Hepatocyte (in vitro differentiated cells): ENCODE results near the gene COQ10A. TPM values are rescaled to one million over a fixed set of nuclear protein-coding genes. Genes with fewer than 3 reads are reported as not detected.

Source experiments
- DNase-seq: peaks from one replicate; pipeline ENCODE4 v3.0.0-alpha.2; 2016; ENCODE audit warnings: low spot score
- H2AFZ ChIP-seq: fragments of 200-600 bp; sonication (generic); 2 replicates; pipeline ENCODE4 v1.6.0; 2016; ENCODE audit warnings: antibody characterized with exemption, mild to moderate bottlenecking
- H3K27ac ChIP-seq: fragments of 200-600 bp; sonication (generic); 2 replicates; pipeline ENCODE4 v1.5.1; 2016; ENCODE audit warnings: mild to moderate bottlenecking
- H3K27me3 ChIP-seq: fragments of 200-600 bp; sonication (generic); 2 replicates; pipeline ENCODE4 v1.6.1; 2016
- H3K36me3 ChIP-seq: fragments of 200-600 bp; sonication (generic); replicated peaks from 2 replicates; pipeline ENCODE4 v1.5.1; 2016; ENCODE audit warnings: low read depth; ENCODE audit not compliant: insufficient read depth
- H3K4me1 ChIP-seq: fragments of 200-600 bp; sonication (generic); 2 replicates; pipeline ENCODE4 v1.5.1; 2016; ENCODE audit warnings: mild to moderate bottlenecking, moderate library complexity; ENCODE audit not compliant: insufficient read depth
- H3K4me2 ChIP-seq: fragments of 200-600 bp; sonication (generic); 2 replicates; pipeline ENCODE4 v1.6.0; 2016
- H3K4me3 ChIP-seq: fragments of 200-600 bp; sonication (generic); 2 replicates; pipeline ENCODE4 v1.5.1; 2016; ENCODE audit warnings: mild to moderate bottlenecking
- H3K79me2 ChIP-seq: fragments of 200-600 bp; sonication (generic); 2 replicates; pipeline ENCODE4 v1.6.0; 2017; ENCODE audit warnings: mild to moderate bottlenecking
- H3K9me2 ChIP-seq: fragments of 200-600 bp; sonication (generic); replicated peaks from 2 replicates; pipeline ENCODE4 v1.6.0; 2017; ENCODE audit warnings: mild to moderate bottlenecking; ENCODE audit not compliant: insufficient read depth
- H3K9me3 ChIP-seq: fragments of 200-600 bp; sonication (generic); 2 replicates; pipeline ENCODE4 v1.5.1; 2016; ENCODE audit warnings: low read depth, mild to moderate bottlenecking
- H4K20me1 ChIP-seq: fragments of 200-600 bp; sonication (generic); 2 replicates; pipeline ENCODE4 v1.6.0; 2016; ENCODE audit warnings: mild to moderate bottlenecking; ENCODE audit not compliant: insufficient read depth, poor library complexity, severe bottlenecking
- CTCF ChIP-seq: fragments of 200-600 bp; sonication (generic); IDR thresholded peaks from 2 replicates; pipeline ENCODE4 v1.5.1; 2016; ENCODE audit warnings: antibody characterized with exemption, mild to moderate bottlenecking; ENCODE audit not compliant: poor library complexity
- EZH2 ChIP-seq: fragments of 200-600 bp; sonication (generic); IDR thresholded peaks from 2 replicates; pipeline ENCODE4 v1.6.1; 2016; ENCODE audit warnings: antibody characterized with exemption, mild to moderate bottlenecking, borderline replicate concordance
- EZH2phosphoT487 ChIP-seq: fragments of 200-600 bp; sonication (generic); IDR thresholded peaks from one replicate; pipeline ENCODE4 v1.6.1; 2018; ENCODE audit warnings: antibody characterized with exemption, mild to moderate bottlenecking, low read depth, moderate library complexity; ENCODE audit not compliant: unreplicated experiment, severe bottlenecking
- whole genome bisulfite sequencing: methylation state at CpG from one replicate; pipeline ENCODE4 v1.1.6; 2016; ENCODE audit warnings: low lambda C conversion rate; ENCODE audit errors: missing lambda C conversion rate; 5-methylcytosine and 5-hydroxymethylcytosine counted together
- polyA plus RNA-seq: library from polyadenylated mRNA; unstranded; fragments of >200 nt; fragmentation: Nextera tagmentation; extraction: Ambion mirVana; gene quantifications from 2 replicates; pipeline ENCODE4 v1.2.1, GENCODE V29; 2016
- total RNA-seq: library from RNA; depleted of rRNA; stranded (reverse); fragments of >200 nt; gene quantifications from 2 replicates; pipeline ENCODE4 v1.2.3, GENCODE V29; 2014

The COQ10A gene
- total and polyA plus RNA-seq, 2 experiments from 2014 or later = 8.2 to 10.7 TPM

- Histone ChIP-seq H3K79me2 (no peaks in the 10 kb centered on the region), H3K4me3 (no peak overlapping the region), H4K20me1 (no peaks in the 10 kb centered on the region), H3K4me2 (no peak overlapping the region), H3K9me3 (no peaks in the 10 kb centered on the region), H3K27ac (no peak overlapping the region), H3K36me3 (no peaks in the 10 kb centered on the region), H3K4me1 (no peaks in the 10 kb centered on the region), H3K9me2 (no peaks in the 10 kb centered on the region), H2AFZ (no peak overlapping the region), H3K27me3 (no peaks in the 10 kb centered on the region)
- DNase-seq = no peak
- 88% methylated on average over 3 of the region's 3 CpGs for WGBS
- TF ChIP-seq EZH2phosphoT487 = no peak
- no peak for TF ChIP-seq CTCF
- no peak for TF ChIP-seq EZH2
Measured at GRCh38 chr12:56243731-56244181, 23.0 kb upstream of the COQ10A start.

- Histone ChIP-seq H3K79me2 (no peaks in the 10 kb centered on the region), H2AFZ (no peak overlapping the region), H3K4me3 (no peak overlapping the region), H3K27me3 (no peaks in the 10 kb centered on the region), H3K27ac (no peak overlapping the region), H3K9me3 (no peaks in the 10 kb centered on the region), H3K36me3 (no peaks in the 10 kb centered on the region), H3K4me2 (no peak overlapping the region), H4K20me1 (no peaks in the 10 kb centered on the region), H3K9me2 (no peaks in the 10 kb centered on the region), H3K4me1 (no peaks in the 10 kb centered on the region)
- WGBS = 99% methylated on average over 14 of the region's 14 CpGs
- DNase-seq = no peak
- no peak for TF ChIP-seq EZH2
- TF ChIP-seq CTCF = no peak
- no peak for TF ChIP-seq EZH2phosphoT487
Measured at GRCh38 chr12:56244494-56244893, 22.2 kb upstream of the COQ10A start.

GRCh38 chr12:56247923-56248322 is 18.8 kb upstream of the COQ10A start:
- H3K4me1 ChIP-seq = no peaks in the 10 kb centered on the region
- H3K27me3 ChIP-seq = no peaks in the 10 kb centered on the region
- no peak overlapping the region for H3K4me3 ChIP-seq
- no peaks in the 10 kb centered on the region for H3K79me2 ChIP-seq
- no peaks in the 10 kb centered on the region for H4K20me1 ChIP-seq
- H3K36me3 ChIP-seq = no peaks in the 10 kb centered on the region
- 99% methylated on average over 16 of the region's 16 CpGs for WGBS
- no peaks in the 10 kb centered on the region for H3K9me3 ChIP-seq
- H3K9me2 ChIP-seq = no peaks in the 10 kb centered on the region
- no peak for TF ChIP-seq EZH2
- TF ChIP-seq EZH2phosphoT487 = no peak
- no peak for TF ChIP-seq CTCF
- H3K4me2 ChIP-seq = no peak overlapping the region
- DNase-seq = no peak
- no peak overlapping the region for H2AFZ ChIP-seq
- no peak overlapping the region for H3K27ac ChIP-seq

GRCh38 chr12:56248711-56249110 is 18.0 kb upstream of the COQ10A start:
- peaks cover under 1% of the 10 kb centered on the region for H3K79me2 ChIP-seq
- no peaks in the 10 kb centered on the region for H3K36me3 ChIP-seq
- no peak overlapping the region for H3K27ac ChIP-seq
- no peaks in the 10 kb centered on the region for H3K4me1 ChIP-seq
- no peaks in the 10 kb centered on the region for H3K27me3 ChIP-seq
- H3K4me3 ChIP-seq = no peak overlapping the region
- H3K9me3 ChIP-seq = no peaks in the 10 kb centered on the region
- H4K20me1 ChIP-seq = no peaks in the 10 kb centered on the region
- H3K4me2 ChIP-seq = no peak overlapping the region
- WGBS = 97% methylated on average over 7 of the region's 8 CpGs
- no peak overlapping the region for H2AFZ ChIP-seq
- no peak for DNase-seq
- TF ChIP-seq EZH2phosphoT487 (no peak), CTCF (no peak)
- no peaks in the 10 kb centered on the region for H3K9me2 ChIP-seq
